ENCODE measurements around the gene LINGO4.

DNA sequence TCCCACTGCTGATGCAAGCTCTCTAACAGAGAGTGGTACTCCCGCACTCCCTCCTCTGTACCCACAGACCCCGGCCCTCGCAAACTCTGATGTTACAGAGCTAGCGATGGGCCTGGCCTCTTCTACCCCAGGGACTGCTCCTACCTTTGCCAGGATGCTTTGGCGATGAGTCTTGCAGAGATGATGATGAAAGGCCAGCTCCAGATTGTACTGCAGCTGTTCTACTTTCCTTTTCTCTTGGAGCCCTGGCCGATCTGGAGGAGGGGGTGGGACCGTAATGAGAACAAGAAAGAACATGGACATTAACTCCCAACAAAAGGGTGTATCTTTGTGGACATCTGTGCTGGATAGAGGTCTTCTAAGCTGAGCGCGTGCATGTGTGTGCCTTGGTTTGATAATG is 6.0 kb upstream of the LINGO4 start:
- TF ChIP-seq, protein P1, sequence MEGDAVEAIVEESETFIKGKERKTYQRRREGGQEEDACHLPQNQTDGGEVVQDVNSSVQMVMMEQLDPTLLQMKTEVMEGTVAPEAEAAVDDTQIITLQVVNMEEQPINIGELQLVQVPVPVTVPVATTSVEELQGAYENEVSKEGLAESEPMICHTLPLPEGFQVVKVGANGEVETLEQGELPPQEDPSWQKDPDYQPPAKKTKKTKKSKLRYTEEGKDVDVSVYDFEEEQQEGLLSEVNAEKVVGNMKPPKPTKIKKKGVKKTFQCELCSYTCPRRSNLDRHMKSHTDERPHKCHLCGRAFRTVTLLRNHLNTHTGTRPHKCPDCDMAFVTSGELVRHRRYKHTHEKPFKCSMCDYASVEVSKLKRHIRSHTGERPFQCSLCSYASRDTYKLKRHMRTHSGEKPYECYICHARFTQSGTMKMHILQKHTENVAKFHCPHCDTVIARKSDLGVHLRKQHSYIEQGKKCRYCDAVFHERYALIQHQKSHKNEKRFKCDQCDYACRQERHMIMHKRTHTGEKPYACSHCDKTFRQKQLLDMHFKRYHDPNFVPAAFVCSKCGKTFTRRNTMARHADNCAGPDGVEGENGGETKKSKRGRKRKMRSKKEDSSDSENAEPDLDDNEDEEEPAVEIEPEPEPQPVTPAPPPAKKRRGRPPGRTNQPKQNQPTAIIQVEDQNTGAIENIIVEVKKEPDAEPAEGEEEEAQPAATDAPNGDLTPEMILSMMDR (IDR thresholded peaks at IDR 0.05; ENCODE audit: low read depth, low read length): no peak
- TF ChIP-seq POLR2A (IDR thresholded peaks at IDR 0.05; ENCODE audit: extremely low read depth, insufficient read length): no peak

Measured in NB4 (cell line).